ENCODE data around the gene ADCY2.

The ADCY2 gene

DNA sequence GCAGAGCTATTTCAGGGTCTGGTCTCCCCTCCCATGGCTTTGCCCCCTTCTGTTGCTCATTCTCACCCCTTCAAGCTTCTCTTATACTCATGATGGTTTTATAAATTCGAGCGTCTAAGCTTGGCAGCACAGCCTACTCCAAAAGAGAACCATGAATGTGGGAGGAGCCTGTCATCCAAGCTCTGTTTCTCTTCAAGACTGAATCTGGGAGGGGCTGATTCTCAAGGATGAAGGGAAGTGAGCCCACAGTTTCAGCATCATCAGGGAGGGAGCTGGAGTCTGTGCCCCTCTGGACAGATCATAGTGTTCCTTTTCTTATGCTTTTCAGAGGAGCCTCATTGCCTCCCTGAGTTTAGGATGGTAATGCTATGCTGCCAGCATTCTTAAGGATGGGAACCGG lies 286.4 kb downstream of the ADCY2 start:
- TF ChIP-seq CTCF (IDR thresholded peaks at IDR 0.05; ENCODE audit: low read depth, low read length, missing control alignments), result no peak
- in situ Hi-C loops (cut with HindIII; ENCODE audit: low sequenced_read_pairs), result no loop called here
- no peak for DNase-seq (ENCODE audit: low read depth)
- H3K4me3 ChIP-seq (ENCODE audit: low read depth, low read length), result no peak overlapping the region

DNA sequence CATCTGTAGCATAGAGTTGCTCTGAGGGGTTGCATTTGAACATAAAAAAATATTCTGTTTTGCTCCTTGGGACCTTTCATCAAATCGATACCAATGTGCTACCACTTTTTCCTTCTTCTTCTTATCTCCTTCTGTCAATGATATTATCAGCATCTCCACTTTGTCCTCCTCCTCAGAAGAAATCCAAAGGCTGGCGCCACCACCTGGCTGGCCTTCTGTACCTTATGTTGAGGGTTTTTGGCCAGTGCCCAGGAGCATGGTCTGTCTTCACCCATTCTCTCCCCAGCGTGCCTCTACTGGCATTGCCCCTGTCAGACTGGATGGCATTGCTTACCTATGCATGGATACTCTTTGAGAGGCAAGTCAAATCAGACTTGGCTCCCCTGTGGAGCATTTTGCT lies 287.8 kb downstream of the ADCY2 start:
- DNase-seq (ENCODE audit: low read depth), result no peak
- TF ChIP-seq CTCF (IDR thresholded peaks at IDR 0.05; ENCODE audit: low read depth, low read length, missing control alignments), result no peak
- in situ Hi-C loops (cut with HindIII; ENCODE audit: low sequenced_read_pairs), result no loop called here
- no peak overlapping the region for H3K4me3 ChIP-seq (ENCODE audit: low read depth, low read length)

- DNase-seq (ENCODE audit: low read depth), result no peak
- in situ Hi-C loops (cut with HindIII; ENCODE audit: low sequenced_read_pairs), result no loop called here
- TF ChIP-seq CTCF (IDR thresholded peaks at IDR 0.05; ENCODE audit: low read depth, low read length, missing control alignments), result no peak
- no peak overlapping the region for H3K4me3 ChIP-seq (ENCODE audit: low read depth, low read length)
These were observed 288.9 kb downstream of the ADCY2 start for GRCh38 chr5:7684826-7685225.

- H3K4me3 ChIP-seq (ENCODE audit: low read depth, low read length), result no peak overlapping the region
- no peak for TF ChIP-seq CTCF (IDR thresholded peaks at IDR 0.05; ENCODE audit: low read depth, low read length, missing control alignments)
- in situ Hi-C loops (cut with HindIII; ENCODE audit: low sequenced_read_pairs), result no loop called here
- DNase-seq (ENCODE audit: low read depth), result no peak
These were observed 290.9 kb downstream of the ADCY2 start for GRCh38 chr5:7686794-7687193.

- H3K4me3 ChIP-seq (ENCODE audit: low read depth, low read length), result no peak overlapping the region
- TF ChIP-seq CTCF (IDR thresholded peaks at IDR 0.05; ENCODE audit: low read depth, low read length, missing control alignments), result no peak
- in situ Hi-C loops (cut with HindIII; ENCODE audit: low sequenced_read_pairs), result no loop called here
- no peak for DNase-seq (ENCODE audit: low read depth)
These were observed 294.6 kb downstream of the ADCY2 start for GRCh38 chr5:7690557-7690956.

- H3K4me3 ChIP-seq (ENCODE audit: low read depth, low read length), result no peak overlapping the region
- DNase-seq (ENCODE audit: low read depth), result no peak
- in situ Hi-C loops (cut with HindIII; ENCODE audit: low sequenced_read_pairs), result no loop called here
- no peak for TF ChIP-seq CTCF (IDR thresholded peaks at IDR 0.05; ENCODE audit: low read depth, low read length, missing control alignments)
These were observed 309.3 kb downstream of the ADCY2 start for GRCh38 chr5:7705261-7705660.

- H3K4me3 ChIP-seq (ENCODE audit: low read depth, low read length), result no peak overlapping the region
- DNase-seq (ENCODE audit: low read depth), result no peak
- in situ Hi-C loops (cut with HindIII; ENCODE audit: low sequenced_read_pairs), result no loop called here
- TF ChIP-seq CTCF (IDR thresholded peaks at IDR 0.05; ENCODE audit: low read depth, low read length, missing control alignments), result no peak
These were observed 309.8 kb downstream of the ADCY2 start for GRCh38 chr5:7705736-7706135.

Measured in astrocyte of the cerebellum (primary cell).